K562 (cell line): Measurements from ENCODE around the gene YIF1A. TPM values are rescaled to one million over a fixed set of nuclear protein-coding genes. Genes with fewer than 3 reads are reported as not detected.

Experiments used
- ATAC-seq: fragments of 200-7000 bp; cut with Tn5 transposase; 3 replicates; pipeline ENCODE4 v1.9.1; 2020; ENCODE audit warnings: moderate library complexity
- BruUV-seq: library from RNA; stranded (reverse); fragments of 400-500 nt; replicated peaks from 2 replicates; lab custom pipeline; 2021; lab: Mats Ljungman, UMichigan
- CTCF ChIA-PET: fragments of 300-600 bp; formaldehyde crosslinking; extraction: SDS; loops from one replicate; lab custom pipeline; 2021; ENCODE audit warnings: low intra/inter-chr PET ratio; lab: Yijun Ruan, JAX
- POLR2A ChIA-PET: fragments of 300-600, 350-650 bp; sonication (Branson Sonifier 250); formaldehyde crosslinking; extraction: SDS; loops from one replicate; lab custom pipeline; 2021; ENCODE audit warnings: antibody characterized with exemption, inconsistent platforms; lab: Yijun Ruan, JAX
- DNase-seq, 4 experiments: peaks; one replicate each; pipeline versions ENCODE4 v3.0.0 to v3.0.0-alpha.2; 2011 to 2018; ENCODE audit warnings: low spot score in 3 of 4, mixed read lengths in 3 of 4; ENCODE audit errors: extremely low read depth in 1 of 4
- FAIRE-seq: peaks from 2 replicates; lab custom pipeline; 2011; peaks lifted over from hg19 to GRCh38; lab: Jason Lieb, UNC
- H2AFZ ChIP-seq: 2 replicates; pipeline ENCODE4 v1.6.0; 2011; ENCODE audit warnings: low read depth, low read length, control low read depth, inconsistent platforms
- H3K27ac ChIP-seq: fragments of 200-600 bp; 3 replicates; pipeline ENCODE4 v1.8.0; 2011; ENCODE audit warnings: low read depth, mild to moderate bottlenecking, control low read depth, inconsistent platforms, low read length, moderate library complexity, mixed read lengths; ENCODE audit errors: extremely low read depth
- H3K27me3 ChIP-seq, 2 experiments: fragments of 300-600 bp in 1 of 2; 2 replicates in 1 of 2; 3 replicates in 1 of 2; pipeline versions ENCODE4 v1.6.0 to v1.8.0; 2011; ENCODE audit warnings: inconsistent platforms in 2 of 2, low read length in 2 of 2, mild to moderate bottlenecking in 1 of 2, mixed read lengths in 1 of 2, moderate library complexity in 1 of 2; ENCODE audit not compliant: control insufficient read depth in 2 of 2, insufficient read depth in 2 of 2
- H3K36me3 ChIP-seq: fragments of 300-600 bp; 3 replicates; pipeline ENCODE4 v1.8.0; 2011; ENCODE audit warnings: mild to moderate bottlenecking, low read length, inconsistent platforms; ENCODE audit not compliant: control insufficient read depth, insufficient read depth
- H3K4me1 ChIP-seq, 2 experiments: fragments of 200-600 bp in 1 of 2; replicated peaks in 1 of 2; 2 replicates in 1 of 2; 3 replicates in 1 of 2; pipeline versions ENCODE4 v1.5.1 to v1.8.0; 2011; ENCODE audit warnings: inconsistent platforms in 2 of 2, low read length in 2 of 2, mild to moderate bottlenecking in 1 of 2, mixed read lengths in 1 of 2, moderate library complexity in 1 of 2; ENCODE audit not compliant: control insufficient read depth in 2 of 2, insufficient read depth in 2 of 2
- H3K4me2 ChIP-seq: 2 replicates; pipeline ENCODE4 v1.6.1; 2011; ENCODE audit warnings: low read length, control low read depth, inconsistent platforms, mixed read lengths; ENCODE audit not compliant: insufficient read depth
- H3K4me3 ChIP-seq: fragments of 200-600 bp; sonication (generic), shearing (Covaris generic); 2 replicates; pipeline ENCODE4 v1.5.1; 2016; ENCODE audit warnings: control low read depth, inconsistent platforms
- H3K79me2 ChIP-seq: fragments of 200-600 bp; 3 replicates; pipeline ENCODE4 v1.8.0; 2011; ENCODE audit warnings: low read length, inconsistent platforms; ENCODE audit not compliant: control insufficient read depth, insufficient read depth
- H3K9ac ChIP-seq, 2 experiments: 2 replicates each; pipeline versions ENCODE4 v1.6.0 to v1.6.1; 2011; ENCODE audit warnings: low read depth in 2 of 2, low read length in 2 of 2, control low read depth in 1 of 2, inconsistent platforms in 1 of 2, mild to moderate bottlenecking in 1 of 2, mixed read lengths in 1 of 2; ENCODE audit not compliant: insufficient read depth in 1 of 2
- H3K9me1 ChIP-seq: one replicate; pipeline ENCODE4 v1.6.0; 2011; ENCODE audit warnings: inconsistent platforms, mild to moderate bottlenecking, low read length, moderate library complexity; ENCODE audit not compliant: control insufficient read depth, insufficient read depth
- H3K9me3 ChIP-seq: replicated peaks from 2 replicates; pipeline ENCODE4 v1.5.1; 2011; ENCODE audit warnings: low read depth, low read length, inconsistent platforms; ENCODE audit not compliant: control insufficient read depth, insufficient read depth
- H4K20me1 ChIP-seq: replicated peaks from 2 replicates; pipeline ENCODE4 v1.6.1; 2011; ENCODE audit warnings: low read length, inconsistent platforms, mixed read lengths; ENCODE audit not compliant: control insufficient read depth, insufficient read depth
- HEY1 ChIP-seq: fragments of 250-450 bp; sonication (Bioruptor Pico); IDR thresholded peaks from 2 replicates; pipeline ENCODE4 v1.5.0; 2020; ENCODE audit warnings: mild to moderate bottlenecking, moderate library complexity, borderline replicate concordance
- HNRNPK ChIP-seq: fragments of 200-400 bp; formaldehyde crosslinking; IDR thresholded peaks from one replicate; pipeline ENCODE4 v1.6.1; 2018; ENCODE audit warnings: mild to moderate bottlenecking, low read depth, low read length; ENCODE audit not compliant: poor library complexity, severe bottlenecking
- HSF4 ChIP-seq: fragments of 250-450 bp; sonication (Bioruptor Pico); IDR thresholded peaks from 2 replicates; pipeline ENCODE4 v2.1.2; 2022; ENCODE audit warnings: mild to moderate bottlenecking, moderate library complexity, borderline replicate concordance
- NR1H2 ChIP-seq: sonication (generic); formaldehyde crosslinking; IDR thresholded peaks from 2 replicates; pipeline ENCODE4 v1.4.0; 2020; ENCODE audit warnings: mild to moderate bottlenecking, missing genetic modification reagents
- RFX1 ChIP-seq: fragments of 450-650 bp; IDR thresholded peaks from 2 replicates; pipeline ENCODE4 v1.6.1; 2016; ENCODE audit warnings: mild to moderate bottlenecking, moderate library complexity
- ZFX ChIP-seq: sonication (generic); formaldehyde crosslinking; IDR thresholded peaks from 2 replicates; pipeline ENCODE4 v1.8.0; 2022; ENCODE audit warnings: mild to moderate bottlenecking, missing genetic modification reagents, moderate library complexity
- ZNF785 ChIP-seq: fragments of 250-450 bp; sonication (Bioruptor Pico); IDR thresholded peaks from 2 replicates; pipeline ENCODE4 v1.4.0; 2020; ENCODE audit warnings: mild to moderate bottlenecking
- WGBS: fragments of 100-300 bp; shearing (Covaris generic); methylation state at CpG from one replicate; pipeline ENCODE4 v1.1.6; 2016; ENCODE audit warnings: low coverage, mixed read lengths; ENCODE audit not compliant: insufficient coverage; ENCODE audit errors: missing lambda C conversion rate; 5-methylcytosine and 5-hydroxymethylcytosine counted together
- in situ Hi-C: fragments of 300-500 bp; cut with MboI; formaldehyde crosslinking; loops from 4 replicates; pipeline ENCODE4 v1.15.0; 2018; ENCODE audit warnings: inconsistent platforms, mixed read lengths
- intact Hi-C: fragments of 100-400 bp; cut with micrococcal nuclease; formaldehyde crosslinking; loops from 2 replicates; pipeline ENCODE4 v1.14.2; 2022
- polyA plus RNA-seq, 8 experiments: library from polyadenylated mRNA; depleted of rRNA in 4 of 8; stranded (reverse) in 5 of 8; unstranded in 3 of 8; fragments of >200 nt; fragmentation: Nextera tagmentation in 2 of 8; fragmentation: Illumina TruSeq in 1 of 8; extraction: Ambion mirVana in 2 of 8; extraction: Trizol in 1 of 8; gene quantifications; 2 replicates each; pipeline versions ENCODE4 v1.2.1 to v1.2.3, GENCODE V29; 2011 to 2014; ENCODE audit warnings: inconsistent platforms in 1 of 8, missing spikeins in 1 of 8
- total RNA-seq, 7 experiments: library from RNA; depleted of rRNA in 6 of 7; stranded (reverse); fragments of >200 nt in 6 of 7; fragmentation: Illumina TruSeq in 2 of 7; extraction: Trizol in 2 of 7; gene quantifications; 2 replicates each; pipeline versions ENCODE4 v1.2.1 to v1.2.3, GENCODE V29; 2011 to 2021; ENCODE audit warnings: low replicate concordance in 1 of 7
- TF ChIP-seq, protein P1 (sequence below): fragments of 450-650 bp; conservative IDR thresholded peaks from 2 replicates; pipeline ENCODE4 v1.6.1; 2016; ENCODE audit warnings: missing genetic modification characterization, low read depth, mild to moderate bottlenecking, missing compliant biosample characterization, moderate library complexity
- TF ChIP-seq, protein P2 (sequence below): sonication (generic); formaldehyde crosslinking; IDR thresholded peaks from 2 replicates; pipeline ENCODE4 v1.8.0; 2022; ENCODE audit warnings: mild to moderate bottlenecking, missing genetic modification reagents

The YIF1A gene
- total and polyA plus RNA-seq, 9 of the 15 experiments (the other 6 are each of a cell fraction or from before 2014, with no cell fraction given) = 8.6 to 121 (median 77.2) TPM

DNA sequence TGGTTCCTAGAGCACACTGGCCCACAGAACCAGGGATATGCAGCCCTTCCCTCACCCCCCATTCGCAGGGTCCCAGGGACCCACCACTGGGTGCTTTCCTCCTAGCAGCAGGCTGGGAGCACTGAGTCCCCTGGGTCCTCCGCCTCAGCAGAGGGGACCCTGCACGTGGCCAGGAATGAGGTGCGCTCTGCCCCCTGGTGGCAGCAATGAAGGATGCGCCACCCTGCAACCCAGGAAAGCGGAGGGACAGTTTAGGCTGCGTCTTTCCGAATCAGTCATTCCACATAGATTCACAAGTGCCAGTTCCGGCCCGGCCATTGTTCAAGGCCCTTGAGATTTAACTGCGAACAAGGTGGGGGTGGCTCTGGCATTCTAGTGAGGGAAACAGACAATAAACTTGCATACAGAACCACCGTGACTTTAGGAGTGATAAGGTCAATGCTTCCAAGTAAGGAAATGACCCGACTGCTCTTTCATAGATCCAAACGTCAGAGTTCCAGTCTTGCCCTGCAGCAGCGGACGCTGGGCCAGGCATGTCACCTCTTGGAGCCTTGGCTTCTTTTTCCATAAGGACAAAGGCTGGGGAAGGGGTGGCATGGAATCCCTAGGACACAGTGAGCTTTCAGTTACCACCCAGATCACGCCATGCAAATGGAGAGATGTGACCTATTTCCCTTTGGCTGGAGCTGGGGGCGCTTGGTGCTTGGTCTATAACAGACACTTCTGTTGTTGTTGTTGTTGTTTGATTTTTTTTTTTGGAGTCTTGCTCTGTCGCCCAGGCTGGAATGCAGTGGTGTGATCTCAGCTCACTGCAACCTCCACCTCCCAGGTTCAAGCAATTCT is 39.6 kb upstream of the YIF1A start:
- Histone ChIP-seq H3K9ac (peak overlapping the region; percentile 56 to 66; a peak in 3 of 4 replicates), H3K9me1 (peaks cover 4% of the 10 kb centered on the region), H3K4me3 (no peak overlapping the region), H3K27ac (peak overlapping the region; percentile 75), H3K36me3 (no peaks in the 10 kb centered on the region), H2AFZ (peak overlapping the region; percentile 100), H4K20me1 (no peaks in the 10 kb centered on the region), H3K9me3 (no peaks in the 10 kb centered on the region), H3K27me3 (no peaks in the 10 kb centered on the region), H3K4me1 (peaks cover 20 to 70% of the 10 kb centered on the region in 2 experiments; a peak in 4 of 5 replicates), H3K4me2 (peak overlapping the region; percentile 87), H3K79me2 (no peaks in the 10 kb centered on the region)
- CTCF ChIA-PET = interaction anchor here (0.6 to 3.1 kb wide), 4 partner anchors 17 to 106 kb away, joined by 3 to 37 read pairs (median 10); no protein-coding TSS in a partner anchor
- intact Hi-C loops = loop anchor here (1.0 to 2.0 kb wide), 2 partner anchors 16 to 106 kb away; no protein-coding TSS in a partner anchor
- FAIRE-seq (peak; percentile 97), DNase-seq (peak; percentile 85 to 89 (median 86)), ATAC-seq (peak; percentile 94)
- in situ Hi-C loops = loop anchor here (5.0 kb wide), 1 partner anchor 111 kb away; no protein-coding TSS in a partner anchor
- POLR2A ChIA-PET = interaction anchor here (0.6 to 1.0 kb wide), 2 partner anchors 16 to 39 kb away, joined by 3 read pairs; partner anchors contain the start of gene YIF1A
- BruUV-seq = no TSS peak
- 11% methylated on average over 19 of the region's 19 CpGs for WGBS
- TF ChIP-seq NR1H2 (0 out of 2 replicates have a peak, but pooled peaks have one; percentile 62), HEY1 (CRISPR knock-in tag) (no peak), ZNF785 (no peak), HNRNPK (no peak), HSF4 (CRISPR knock-in tag) (no peak), ZFX (CRISPR knock-in tag) (peak; percentile 42; the same call in 1 of the 2 replicates), RFX1 (no peak)
- TF ChIP-seq, protein P1, sequence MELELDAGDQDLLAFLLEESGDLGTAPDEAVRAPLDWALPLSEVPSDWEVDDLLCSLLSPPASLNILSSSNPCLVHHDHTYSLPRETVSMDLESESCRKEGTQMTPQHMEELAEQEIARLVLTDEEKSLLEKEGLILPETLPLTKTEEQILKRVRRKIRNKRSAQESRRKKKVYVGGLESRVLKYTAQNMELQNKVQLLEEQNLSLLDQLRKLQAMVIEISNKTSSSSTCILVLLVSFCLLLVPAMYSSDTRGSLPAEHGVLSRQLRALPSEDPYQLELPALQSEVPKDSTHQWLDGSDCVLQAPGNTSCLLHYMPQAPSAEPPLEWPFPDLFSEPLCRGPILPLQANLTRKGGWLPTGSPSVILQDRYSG (tag) = peak; percentile 25; the same call in 1 of the 2 replicates
- TF ChIP-seq, protein P2, sequence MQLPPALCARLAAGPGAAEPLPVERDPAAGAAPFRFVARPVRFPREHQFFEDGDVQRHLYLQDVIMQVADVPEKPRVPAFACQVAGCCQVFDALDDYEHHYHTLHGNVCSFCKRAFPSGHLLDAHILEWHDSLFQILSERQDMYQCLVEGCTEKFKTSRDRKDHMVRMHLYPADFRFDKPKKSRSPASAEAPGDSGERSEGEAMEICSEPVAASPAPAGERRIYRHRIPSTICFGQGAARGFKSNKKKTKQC (CRISPR knock-in tag) = peak; percentile 68; the same call in 1 of the 2 replicates
